Stimulated activated CD8-positive, alpha-beta memory T cell treated with anti-CD3 and anti-CD28 coated beads, Interleukin-7, amount 100 ng/mL, for 24 hours (primary cell): Measurements from ENCODE around the gene VSTM2A.
"Not testable (repeated sequence)": the region's sequence is repeated elsewhere in the genome, so short reads cannot be mapped to it uniquely, and the experiment has no call there.

Experiments used
- DNase-seq: peaks from one replicate; pipeline ENCODE4 v3.0.0-alpha.2; 2020; ENCODE audit warnings: low read depth

VSTM2A gene, protein sequence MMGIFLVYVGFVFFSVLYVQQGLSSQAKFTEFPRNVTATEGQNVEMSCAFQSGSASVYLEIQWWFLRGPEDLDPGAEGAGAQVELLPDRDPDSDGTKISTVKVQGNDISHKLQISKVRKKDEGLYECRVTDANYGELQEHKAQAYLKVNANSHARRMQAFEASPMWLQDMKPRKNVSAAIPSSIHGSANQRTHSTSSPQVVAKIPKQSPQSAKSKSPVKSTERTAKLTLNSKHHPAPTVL

DNA sequence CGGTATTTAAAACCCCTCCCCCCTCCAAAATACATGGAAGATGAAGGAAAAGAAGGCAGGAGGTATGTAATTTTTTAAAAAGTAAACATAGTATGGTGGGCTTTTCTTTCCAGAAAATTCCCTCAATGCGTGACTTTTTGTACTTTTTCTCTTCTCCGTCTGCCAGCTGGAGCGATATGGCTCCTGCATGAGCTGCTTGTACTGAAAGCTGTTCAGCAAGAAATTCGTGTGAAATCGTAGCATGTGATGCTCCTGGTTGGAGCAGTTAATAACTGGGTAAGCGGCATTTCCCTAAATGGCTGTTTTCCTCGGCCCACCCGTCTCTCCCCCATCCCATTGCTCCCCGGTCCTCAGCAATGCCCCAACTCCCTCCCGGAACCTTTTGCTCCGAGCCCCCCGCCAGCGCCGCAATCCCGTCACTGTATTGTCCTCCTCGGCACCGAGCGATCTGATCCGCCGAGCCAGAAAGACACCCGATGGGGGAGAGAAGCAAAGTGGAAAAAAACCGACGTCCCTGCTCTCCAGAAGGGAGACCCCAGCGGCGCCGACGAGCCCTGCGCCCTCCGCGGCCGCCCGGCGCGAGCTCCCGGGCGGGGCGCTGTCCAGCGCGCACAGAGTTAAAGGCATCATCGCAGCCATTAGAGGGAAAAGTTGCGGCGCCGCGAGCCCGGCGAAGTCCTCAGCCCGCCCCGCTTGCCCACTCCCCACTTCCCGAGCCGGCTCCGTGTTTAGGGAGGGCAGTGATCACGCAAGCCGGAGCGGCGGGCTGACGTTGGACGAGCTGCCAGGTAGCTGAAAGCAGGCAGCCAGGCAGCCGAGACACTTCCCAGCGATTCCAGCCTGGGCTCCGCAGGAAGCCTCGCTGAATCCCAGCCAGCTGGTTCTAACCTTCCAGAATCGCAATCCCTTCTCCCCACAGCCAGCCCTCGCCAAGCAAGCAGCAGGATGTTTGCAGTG, at the start of gene VSTM2A:
Gene VSTM2A, plus strand, starts transcription at position 707 of the 957 bp plus-strand sequence. CDS start 356 bp downstream, outside the sequence.
- no peak for DNase-seq

DNA sequence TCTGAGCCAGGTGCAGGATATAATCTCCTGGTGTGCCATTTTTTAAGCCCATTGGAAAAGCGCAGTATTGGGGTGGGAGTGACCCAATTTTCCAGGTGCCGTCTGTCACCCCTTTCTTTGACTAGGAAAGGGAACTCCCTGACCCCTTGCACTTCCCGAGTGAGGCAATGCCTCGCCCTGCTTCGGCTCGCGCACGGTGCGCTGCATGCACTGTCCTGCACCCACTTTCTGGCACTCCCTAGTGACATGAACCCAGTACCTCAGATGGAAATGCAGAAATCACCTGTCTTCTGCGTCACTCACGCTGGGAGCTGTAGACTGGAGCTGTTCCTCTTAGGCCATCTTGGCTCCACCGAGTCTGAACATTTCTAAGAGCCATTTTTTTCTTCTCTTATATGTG, 37.6 kb upstream of the VSTM2A start:
- DNase-seq = not testable (repeated sequence)

DNA sequence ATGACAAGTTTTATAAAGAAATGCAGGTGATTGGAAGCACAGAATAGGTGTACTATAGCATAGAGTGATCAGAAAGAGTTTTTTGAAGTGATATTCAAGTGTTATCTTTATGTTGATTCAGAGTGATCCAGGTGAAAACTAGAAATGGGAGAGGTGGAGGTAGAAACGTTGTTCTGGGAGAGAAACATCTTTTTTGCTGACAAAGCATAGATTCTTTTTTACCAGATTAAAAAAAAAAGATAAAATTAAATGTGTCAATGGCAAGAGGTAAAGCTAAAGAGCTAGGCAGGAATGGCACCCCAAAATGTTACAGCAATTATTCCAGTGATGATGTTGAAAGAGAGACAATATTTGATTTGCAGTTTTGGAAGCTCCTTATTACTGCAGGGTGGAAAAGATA, 12.6 kb upstream of the VSTM2A start:
- no peak for DNase-seq

- no peak for DNase-seq
Measured at GRCh38 chr7:54538122-54538521, 4.1 kb upstream of the VSTM2A start.

GRCh38 chr7:54543051-54543488, 895 bp downstream of the VSTM2A start:
- no peak for DNase-seq

- DNase-seq = no peak
Measured at GRCh38 chr7:54544149-54544526, 2.0 kb downstream of the VSTM2A start.

- DNase-seq = no peak
Measured at GRCh38 chr7:54544527-54545240, 2.5 kb downstream of the VSTM2A start.

DNA sequence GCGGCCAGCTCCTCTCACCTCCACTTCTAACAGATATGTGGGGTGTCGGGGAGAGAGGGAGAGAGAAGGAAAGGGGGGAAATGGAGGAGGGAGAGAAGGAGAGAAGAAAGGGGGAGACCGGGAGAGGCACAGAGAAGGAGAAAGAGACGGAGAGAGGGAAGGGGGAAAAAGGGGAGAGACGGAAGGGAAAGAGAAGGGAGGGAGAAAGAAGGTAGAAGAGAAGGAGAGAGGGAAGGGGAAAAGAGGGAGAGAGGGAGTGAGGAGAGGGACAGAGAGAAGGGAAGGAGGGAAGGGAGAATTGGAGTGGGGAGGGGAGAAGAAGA, 3.0 kb downstream of the VSTM2A start:
- DNase-seq = no peak

DNA sequence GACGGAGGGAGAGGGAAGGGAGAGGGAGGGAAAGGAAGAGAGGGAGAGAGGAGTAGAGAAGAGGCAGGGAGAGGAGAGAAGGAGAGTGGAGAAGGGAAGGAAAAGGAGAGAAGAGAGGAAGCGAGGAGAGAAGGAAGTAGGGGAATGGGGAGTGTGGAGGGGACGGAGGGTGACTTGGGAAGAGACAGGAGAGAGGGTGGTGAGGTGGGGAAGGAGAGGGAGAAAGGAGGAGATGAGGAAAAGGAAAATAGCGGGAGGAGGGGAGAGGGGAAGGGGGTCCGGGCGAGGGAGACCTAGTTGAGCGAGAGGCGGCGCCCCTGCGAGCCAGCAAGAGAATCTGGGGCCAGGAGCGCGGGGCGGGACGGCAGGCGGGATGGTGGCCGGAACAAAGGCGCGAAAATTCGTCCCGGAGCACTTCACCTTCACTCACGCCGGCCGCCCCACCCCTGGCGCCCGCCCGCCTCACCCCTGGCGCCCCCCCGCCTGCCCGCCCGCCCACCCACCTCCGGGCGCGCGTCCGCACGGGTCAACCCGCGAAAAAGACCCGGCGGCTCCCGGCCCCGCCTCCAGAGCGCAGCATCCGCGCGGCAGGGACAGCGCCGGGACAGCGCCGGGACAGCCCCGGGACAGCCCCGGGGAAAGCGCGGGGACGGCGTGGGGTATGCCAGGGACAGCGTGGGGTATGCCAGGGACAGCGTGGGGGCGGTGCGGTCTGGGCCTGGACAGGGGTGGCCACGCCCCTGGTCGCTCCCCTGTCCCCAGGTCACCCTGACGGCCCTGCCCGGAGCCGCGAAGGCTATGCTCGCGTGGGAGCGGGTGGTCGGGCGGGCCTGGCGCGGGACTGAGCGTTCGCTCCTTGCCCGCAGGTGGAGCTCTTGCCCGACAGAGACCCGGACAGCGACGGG, 4.2 kb downstream of the VSTM2A start:
- no peak for DNase-seq

- DNase-seq = no peak
Measured at GRCh38 chr7:54546986-54547314, 4.8 kb downstream of the VSTM2A start.

DNA sequence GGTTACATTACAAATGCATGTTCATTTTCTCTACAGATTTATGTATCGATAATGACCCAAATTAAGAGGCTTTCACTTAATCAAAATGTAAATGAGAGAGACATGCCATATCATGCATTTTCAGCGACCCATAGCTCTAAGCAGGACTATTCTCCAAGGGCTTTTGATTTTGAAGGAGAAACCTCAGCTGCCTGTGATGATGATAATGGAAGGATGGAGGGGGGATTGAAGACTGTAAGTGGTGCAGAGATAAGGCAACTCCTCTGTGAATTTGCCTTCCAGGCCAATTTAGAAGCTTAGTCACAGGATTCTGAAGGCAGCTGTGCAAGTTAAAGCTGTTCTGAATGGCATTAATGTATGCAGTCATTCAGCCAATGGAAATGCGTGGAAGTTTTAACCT, 8.3 kb downstream of the VSTM2A start:
- no peak for DNase-seq

DNA sequence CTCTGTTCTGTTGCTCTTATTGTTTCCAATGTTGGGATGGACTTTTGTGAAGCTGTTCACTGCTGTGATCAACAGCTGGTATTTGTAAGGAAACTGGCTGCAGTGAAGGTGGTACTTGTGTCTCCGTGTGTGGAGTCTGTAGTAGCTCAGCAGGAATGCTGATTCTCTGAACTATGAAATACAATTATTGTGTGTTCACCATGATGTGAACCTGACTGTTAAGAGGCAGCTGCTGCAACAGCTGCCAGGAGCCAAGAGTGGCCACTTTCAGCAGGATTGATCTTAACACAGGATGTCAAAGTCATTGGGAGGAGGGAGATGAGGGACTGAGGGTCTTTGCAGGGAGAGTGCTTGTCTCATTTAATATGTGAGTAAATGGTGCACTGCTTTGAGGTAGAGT, 13.9 kb downstream of the VSTM2A start:
- no peak for DNase-seq

DNA sequence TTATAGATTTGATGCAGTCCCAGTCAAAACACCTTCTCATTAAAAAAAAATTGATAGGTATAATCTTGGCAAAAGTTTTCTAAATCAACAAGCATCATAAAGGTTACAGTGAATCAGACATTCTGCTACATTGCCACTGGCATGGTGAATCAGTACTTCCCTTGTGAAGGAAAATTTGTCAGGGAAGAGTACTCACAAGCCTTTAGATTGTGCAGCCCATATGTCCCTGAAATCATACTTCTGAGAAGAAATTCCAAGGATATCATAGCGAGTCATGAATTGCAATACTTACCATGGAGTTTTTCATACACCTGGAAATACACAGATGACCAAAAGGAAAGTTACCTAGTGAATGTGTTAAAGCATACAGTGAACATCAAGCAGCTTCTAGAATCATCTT, 17.2 kb downstream of the VSTM2A start:
- no peak for DNase-seq

- DNase-seq = no peak
Measured at GRCh38 chr7:54560198-54560597, 18.0 kb downstream of the VSTM2A start.

GRCh38 chr7:54560723-54561122, 18.5 kb downstream of the VSTM2A start:
- no peak for DNase-seq

- DNase-seq = no peak
Measured at GRCh38 chr7:54563329-54563916, 21.2 kb downstream of the VSTM2A start.

DNA sequence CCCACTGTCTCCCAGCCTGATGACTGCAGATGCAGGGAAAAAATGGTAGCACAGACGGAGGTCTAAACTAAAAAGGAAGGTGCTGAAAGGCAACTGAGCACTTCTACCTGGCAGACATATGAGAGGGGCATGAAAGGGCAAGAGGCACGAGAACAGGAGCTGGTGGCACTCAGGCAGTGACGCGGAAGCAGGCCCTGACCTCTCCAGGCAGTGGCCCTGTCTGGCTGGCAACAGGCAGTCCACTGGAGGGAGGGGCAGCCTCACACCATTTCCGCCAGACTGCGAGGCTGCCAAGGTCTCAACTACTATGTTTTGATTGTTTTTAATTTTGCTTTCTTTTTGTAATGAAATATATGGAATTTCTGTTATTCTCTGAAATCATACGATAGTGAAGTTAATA, 23.3 kb downstream of the VSTM2A start:
- DNase-seq = no peak

GRCh38 chr7:54581511-54581910, 39.3 kb downstream of the VSTM2A start:
- DNase-seq = no peak

DNA sequence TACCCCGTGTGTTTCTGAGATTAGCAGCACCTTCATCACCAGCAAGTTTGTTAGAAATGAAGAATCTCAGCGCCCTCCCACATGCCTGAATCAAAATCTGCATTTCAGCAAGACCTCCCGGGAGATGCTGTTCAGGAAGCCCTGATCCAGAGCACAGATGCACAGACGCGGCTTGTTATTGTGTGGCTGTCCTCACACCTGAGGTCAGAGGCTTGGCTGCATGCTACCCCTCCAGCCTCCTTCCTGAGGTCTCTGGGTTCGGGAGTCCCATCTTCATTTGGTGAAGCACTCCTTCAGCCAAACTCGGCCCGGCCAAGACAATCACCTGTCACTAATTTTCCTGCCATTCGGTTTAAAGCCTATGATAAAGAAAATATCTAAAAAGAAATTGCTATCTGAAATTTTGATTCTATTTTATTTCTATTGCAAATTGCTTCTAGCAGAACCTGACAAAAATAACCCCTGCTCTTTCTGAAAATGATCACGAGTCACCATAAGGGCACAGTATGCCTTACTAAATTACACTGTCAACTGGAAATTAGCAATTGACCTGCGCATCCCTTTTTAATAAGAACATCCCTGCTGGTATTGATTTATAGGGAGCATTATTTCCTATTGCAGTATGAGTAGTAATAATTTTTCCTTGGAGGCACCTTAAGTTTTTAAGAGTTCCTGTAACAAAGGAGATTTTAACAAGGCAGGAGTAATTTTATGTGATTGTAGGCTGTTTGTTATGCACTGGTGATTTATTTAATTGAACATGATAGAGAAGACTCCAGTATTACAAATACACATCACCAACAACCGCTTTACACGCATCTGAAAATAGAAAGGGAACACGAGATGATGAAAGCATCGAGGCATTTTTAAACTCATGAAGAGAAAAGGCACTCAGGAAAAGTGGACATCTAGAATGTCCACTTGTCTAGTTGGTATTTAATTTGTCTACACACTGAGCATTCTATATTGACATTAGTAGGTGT, 49.5 kb downstream of the VSTM2A start:
- DNase-seq = no peak

GRCh38 chr7:54596747-54597146, 54.6 kb downstream of the VSTM2A start:
- no peak for DNase-seq
